SH-SY5Y (cell line): ENCODE results near the gene LARP1.

Source experiments
- GATA2 ChIP-seq: IDR thresholded peaks from 2 replicates; pipeline ENCODE4 v1.6.1; 2011; ENCODE audit warnings: mild to moderate bottlenecking, low read depth, low read length
- GATA3 ChIP-seq: IDR thresholded peaks from 2 replicates; pipeline ENCODE4 v1.6.1; 2011; ENCODE audit warnings: low read depth, mild to moderate bottlenecking, low read length, moderate library complexity

DNA sequence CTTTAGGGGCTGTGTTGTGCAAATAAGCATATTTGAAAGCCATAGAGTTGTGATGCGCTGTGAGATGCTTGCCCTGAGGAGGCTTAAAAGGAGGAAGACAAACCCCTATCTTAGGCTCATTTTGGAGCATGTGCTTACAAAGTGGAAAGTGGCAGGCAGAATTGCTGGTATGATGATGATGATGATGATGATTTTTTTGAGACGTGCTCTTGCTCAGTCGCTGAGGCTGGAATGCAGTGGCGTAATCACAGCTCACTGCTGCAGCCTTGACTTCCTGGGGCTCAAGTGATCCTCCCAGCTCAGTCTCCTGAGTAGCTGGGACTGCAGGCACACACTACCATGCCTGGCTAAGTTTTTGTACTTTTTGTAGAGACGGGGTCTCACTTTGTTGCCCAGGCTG, 104.9 kb downstream of the LARP1 start:
- TF ChIP-seq GATA2 (no peak), GATA3 (no peak)
